ENCODE results near the gene RCSD1.

- TF ChIP-seq, protein P1, sequence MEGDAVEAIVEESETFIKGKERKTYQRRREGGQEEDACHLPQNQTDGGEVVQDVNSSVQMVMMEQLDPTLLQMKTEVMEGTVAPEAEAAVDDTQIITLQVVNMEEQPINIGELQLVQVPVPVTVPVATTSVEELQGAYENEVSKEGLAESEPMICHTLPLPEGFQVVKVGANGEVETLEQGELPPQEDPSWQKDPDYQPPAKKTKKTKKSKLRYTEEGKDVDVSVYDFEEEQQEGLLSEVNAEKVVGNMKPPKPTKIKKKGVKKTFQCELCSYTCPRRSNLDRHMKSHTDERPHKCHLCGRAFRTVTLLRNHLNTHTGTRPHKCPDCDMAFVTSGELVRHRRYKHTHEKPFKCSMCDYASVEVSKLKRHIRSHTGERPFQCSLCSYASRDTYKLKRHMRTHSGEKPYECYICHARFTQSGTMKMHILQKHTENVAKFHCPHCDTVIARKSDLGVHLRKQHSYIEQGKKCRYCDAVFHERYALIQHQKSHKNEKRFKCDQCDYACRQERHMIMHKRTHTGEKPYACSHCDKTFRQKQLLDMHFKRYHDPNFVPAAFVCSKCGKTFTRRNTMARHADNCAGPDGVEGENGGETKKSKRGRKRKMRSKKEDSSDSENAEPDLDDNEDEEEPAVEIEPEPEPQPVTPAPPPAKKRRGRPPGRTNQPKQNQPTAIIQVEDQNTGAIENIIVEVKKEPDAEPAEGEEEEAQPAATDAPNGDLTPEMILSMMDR (IDR thresholded peaks at IDR 0.05; ENCODE audit: insufficient read depth, low read length, poor library complexity, severe bottlenecking) = peak; percentile 52
- no peak for TF ChIP-seq EZH2phosphoT487 (conservative IDR thresholded peaks at IDR 0.05; ENCODE audit: low read length)
Observed at GRCh38 chr1:167715157-167715999, 85.3 kb downstream of the RCSD1 start.
